ENCODE measurements around the gene UBTD1.
"Not testable (repeated sequence)": the region's sequence is repeated elsewhere in the genome, so short reads cannot be mapped to it uniquely, and the experiment has no call there.

The UBTD1 gene

DNA sequence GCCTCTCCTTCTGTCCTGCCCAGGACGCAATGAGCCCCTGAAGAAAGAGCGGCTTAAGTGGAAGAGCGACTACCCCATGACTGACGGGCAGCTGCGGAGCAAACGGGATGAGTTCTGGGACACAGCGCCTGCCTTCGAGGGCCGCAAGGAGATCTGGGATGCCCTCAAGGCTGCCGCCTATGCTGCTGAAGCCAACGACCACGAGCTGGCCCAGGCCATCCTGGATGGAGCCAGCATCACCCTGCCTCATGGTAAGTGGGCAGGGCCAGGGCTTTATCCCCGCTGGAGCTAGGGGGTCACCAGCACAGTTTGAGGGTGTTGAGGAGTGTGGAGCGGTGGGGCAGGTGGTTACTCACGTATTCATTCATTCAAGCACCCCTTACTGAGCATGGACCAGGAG lies 69.2 kb downstream of the UBTD1 start:
- no peak for DNase-seq

GRCh38 chr10:97570146-97570788 lies 71.5 kb downstream of the UBTD1 start:
- DNase-seq = no peak

DNA sequence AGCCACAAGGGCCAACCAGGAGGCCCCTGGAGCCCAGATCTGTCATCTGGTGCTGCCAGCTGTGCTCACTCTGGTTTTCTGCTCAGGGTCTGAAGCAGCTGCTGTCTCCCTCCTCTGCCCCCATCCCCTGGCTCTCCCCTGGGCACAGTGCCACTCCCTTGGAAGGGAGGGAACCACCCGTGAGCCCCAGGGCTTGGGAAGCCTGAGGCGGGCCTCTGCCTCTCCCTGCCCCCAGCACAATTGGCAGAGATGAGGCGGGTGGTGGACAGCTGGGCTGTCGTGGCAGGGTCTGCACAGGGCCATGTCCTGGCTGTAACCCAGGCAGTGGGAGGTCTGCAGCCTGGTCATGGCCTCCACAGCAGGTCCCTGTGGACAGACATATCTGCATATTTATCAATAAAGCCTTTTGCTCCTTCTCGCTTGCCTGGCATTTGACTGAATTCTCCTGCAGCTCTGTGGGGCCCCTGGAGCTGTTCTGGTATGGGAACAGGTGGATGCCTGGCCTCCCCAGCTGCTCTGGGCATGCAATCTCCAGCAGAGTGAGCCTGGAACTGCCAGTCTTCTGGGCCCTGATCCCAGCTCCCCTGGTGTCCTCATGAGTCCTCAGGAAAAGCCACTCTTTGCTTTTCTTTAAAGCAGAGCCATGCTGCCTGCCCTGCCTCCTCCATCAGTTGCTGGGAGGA lies 72.2 kb downstream of the UBTD1 start:
- DNase-seq = no peak

- no peak for DNase-seq
These were observed 72.9 kb downstream of the UBTD1 start for GRCh38 chr10:97571622-97572021.

- peak; percentile 46 for DNase-seq
These were observed 73.7 kb downstream of the UBTD1 start, which contains the start of gene ANKRD2 for GRCh38 chr10:97572214-97572989. Gene ANKRD2 (plus strand): TSS chr10:97572779. CDS start chr10:97572789, 10 bp downstream.

DNA sequence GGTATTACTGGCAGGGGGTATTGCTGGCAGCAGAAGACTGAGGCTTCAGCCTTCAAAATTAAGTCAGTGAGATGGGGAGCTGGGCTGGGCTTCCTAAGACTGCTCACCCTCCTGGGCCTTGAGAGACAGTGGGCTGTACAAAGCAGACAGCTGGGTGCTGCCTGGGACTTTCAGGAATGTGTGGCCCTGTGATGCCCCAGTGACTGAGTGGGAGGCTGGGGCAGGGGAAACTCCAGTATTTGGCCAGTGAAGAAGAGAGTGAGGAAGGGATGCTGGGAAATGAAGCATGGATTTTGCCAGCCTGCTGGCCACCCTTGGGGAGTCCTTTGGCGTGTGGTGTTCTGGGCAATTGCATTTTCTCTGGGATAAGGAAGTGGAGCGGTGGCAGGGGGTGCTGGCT lies 74.3 kb downstream of the UBTD1 start:
- no peak for DNase-seq

DNA sequence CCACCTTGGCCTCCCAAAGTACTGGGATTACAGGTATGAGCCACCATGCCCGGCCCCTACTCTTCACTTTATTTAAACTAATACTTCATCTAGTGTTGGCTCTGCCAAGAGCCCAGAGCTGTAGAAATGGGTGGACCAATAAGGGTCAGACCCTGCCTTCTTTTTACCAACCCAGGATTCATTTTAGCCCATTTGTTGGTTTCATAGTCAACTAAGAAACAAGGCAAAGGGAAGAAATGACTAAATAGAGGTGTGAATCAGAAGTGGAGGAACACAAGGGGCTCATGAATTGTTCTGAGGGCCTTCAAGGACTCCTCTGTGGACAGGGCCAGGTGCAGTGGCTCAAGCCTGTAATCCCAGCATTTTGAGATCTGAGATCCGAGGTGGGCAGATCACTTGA lies 74.9 kb downstream of the UBTD1 start:
- DNase-seq = no peak

- DNase-seq = no peak
These were observed 75.8 kb downstream of the UBTD1 start for GRCh38 chr10:97574374-97575126.

DNA sequence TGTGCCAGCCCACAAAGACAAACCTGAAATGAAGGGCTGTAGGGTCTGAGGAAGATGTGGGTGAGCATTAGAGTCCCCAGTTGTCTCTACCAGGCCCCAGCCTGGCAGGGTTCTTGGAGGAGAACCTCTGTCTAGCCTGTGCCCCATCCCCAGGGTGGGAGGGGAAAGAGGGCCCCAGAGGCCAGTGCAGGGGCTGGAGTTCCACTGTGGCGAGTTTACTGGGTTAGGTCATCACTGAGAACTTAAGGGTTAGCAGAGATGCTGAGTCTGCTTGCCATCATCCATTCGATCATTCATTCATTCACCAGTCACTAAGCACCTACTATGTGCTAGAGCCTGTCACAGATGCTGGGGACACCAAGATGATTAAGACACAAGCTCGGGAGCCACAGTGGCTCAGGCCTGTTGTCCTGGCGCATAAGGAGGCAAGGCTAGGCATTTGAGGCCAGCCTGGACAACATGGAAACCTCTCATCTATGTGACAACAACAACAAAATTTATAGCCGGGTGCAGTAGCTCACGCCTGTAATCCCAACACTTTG lies 76.5 kb downstream of the UBTD1 start:
- DNase-seq = no peak

GRCh38 chr10:97576487-97576886 lies 77.8 kb downstream of the UBTD1 start:
- not testable (repeated sequence) for DNase-seq

DNA sequence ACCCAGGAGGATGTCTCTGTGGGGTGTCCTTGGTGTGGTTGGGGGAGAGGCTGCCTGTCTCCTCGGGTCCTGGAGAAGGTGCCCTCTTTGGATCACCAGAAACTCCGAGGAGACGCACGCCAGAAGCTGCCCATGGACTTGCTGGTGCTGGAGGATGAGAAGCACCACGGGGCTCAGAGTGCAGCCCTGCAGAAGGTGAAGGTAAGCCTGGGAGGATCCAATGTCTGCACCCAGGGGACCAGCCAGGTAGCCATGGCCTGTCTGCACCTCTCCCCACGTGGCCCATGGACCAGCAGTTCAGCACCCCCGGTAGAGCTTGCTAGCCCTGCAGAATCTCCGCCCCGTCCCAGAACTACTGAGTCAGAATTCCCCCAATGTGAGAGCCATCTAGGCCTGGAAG lies 79.0 kb downstream of the UBTD1 start:
- no peak for DNase-seq

DNA sequence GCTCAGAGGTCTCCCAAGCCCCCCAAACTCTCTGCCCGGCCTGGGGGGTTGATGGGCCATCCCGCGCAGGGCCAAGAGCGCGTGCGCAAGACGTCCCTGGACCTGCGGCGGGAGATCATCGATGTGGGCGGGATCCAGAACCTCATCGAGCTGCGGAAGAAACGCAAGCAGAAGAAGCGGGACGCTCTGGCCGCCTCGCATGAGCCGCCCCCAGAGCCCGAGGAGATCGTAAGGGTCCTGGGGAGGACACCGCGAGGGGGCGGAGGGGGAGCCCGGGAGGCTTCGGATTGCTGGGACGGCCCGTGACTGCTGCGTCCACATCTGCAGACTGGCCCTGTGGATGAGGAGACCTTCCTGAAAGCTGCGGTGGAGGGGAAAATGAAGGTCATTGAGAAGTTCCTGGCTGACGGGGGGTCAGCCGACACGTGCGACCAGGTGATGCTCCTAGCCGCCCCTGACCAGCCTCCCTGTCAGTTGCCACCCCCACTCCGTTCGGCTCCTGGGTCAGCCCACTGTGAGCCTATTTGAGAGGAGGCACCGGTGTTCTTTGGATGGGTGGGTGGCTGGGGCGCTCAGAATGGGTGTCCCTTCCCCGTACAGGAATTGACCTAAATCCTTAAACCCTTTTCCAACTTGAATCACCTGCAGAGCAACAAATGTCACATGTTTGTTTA lies 79.6 kb downstream of the UBTD1 start:
- DNase-seq = no peak

GRCh38 chr10:97580421-97581367 lies 82.0 kb downstream of the UBTD1 start:
- DNase-seq = no peak

DNA sequence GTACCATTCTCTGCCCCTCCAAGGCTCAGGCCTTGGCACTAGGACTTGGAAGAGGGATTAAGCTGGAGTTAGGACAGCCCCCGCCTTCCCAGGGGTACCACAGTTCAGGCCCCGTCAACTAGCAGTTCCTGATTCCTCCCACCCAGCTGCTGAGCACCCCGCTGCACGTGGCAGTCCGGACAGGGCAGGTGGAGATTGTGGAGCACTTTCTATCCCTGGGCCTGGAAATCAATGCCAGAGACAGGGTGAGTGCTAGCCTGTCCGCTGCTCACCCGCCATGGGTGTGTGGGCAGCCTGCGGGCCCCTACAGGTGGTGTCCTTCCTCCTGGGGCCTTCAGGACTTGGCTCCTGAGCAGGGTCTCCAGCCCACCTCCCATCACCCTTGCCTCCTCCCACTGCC lies 83.4 kb downstream of the UBTD1 start:
- DNase-seq = no peak

GRCh38 chr10:97583476-97583875 lies 84.8 kb downstream of the UBTD1 start:
- DNase-seq = no peak

GRCh38 chr10:97584060-97584797 lies 85.5 kb downstream of the UBTD1 start, which contains the start of gene HOGA1:
Gene HOGA1 (plus strand): TSS chr10:97584389. CDS start chr10:97584704, 315 bp downstream.
- no peak for DNase-seq

- no peak for DNase-seq
These were observed 86.2 kb downstream of the UBTD1 start for GRCh38 chr10:97584798-97585438.

DNA sequence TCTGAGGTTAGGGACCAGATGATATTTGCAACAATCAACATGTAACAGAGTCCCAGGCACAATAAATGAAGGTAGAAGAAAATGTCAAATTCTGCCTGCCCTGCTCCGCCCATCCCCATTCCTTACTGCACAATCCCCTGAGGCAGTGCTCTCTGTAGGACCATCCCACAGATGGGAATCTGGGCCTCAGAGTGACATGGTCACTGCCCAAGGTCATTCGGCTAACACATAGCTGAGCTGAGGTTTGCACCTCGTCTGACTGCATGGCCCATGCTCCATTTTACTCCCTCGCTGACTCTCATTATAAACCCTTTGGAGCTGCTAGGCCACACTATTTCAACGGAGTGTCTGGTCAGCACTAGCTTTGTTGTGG lies 86.7 kb downstream of the UBTD1 start:
- DNase-seq = no peak

GRCh38 chr10:97587183-97587582 lies 88.5 kb downstream of the UBTD1 start:
- no peak for DNase-seq

- no peak for DNase-seq
These were observed 90.8 kb downstream of the UBTD1 start, which contains the start of gene C10orf62 for GRCh38 chr10:97589479-97589878. Gene C10orf62 (plus strand): TSS chr10:97589721. CDS start chr10:97589898, 177 bp downstream.
